Thyroid gland (tissue), 4 donors: ENCODE results near the gene SH2D6.

ENCODE experiments used
- POLR2A ChIP-seq, 2 donors: fragments of 450-650 bp; IDR thresholded peaks; one replicate each; pipeline ENCODE4 v1.6.1; 2017; ENCODE audit warnings: antibody characterized with exemption in 2 of 2, mild to moderate bottlenecking in 2 of 2, moderate library complexity in 1 of 2
- TF ChIP-seq, protein P1 (sequence below), 6 experiments: fragments of 200-600 bp in 3 of 6; fragments of 450-650 bp in 3 of 6; sonication (generic) in 3 of 6; IDR thresholded peaks; one replicate each; pipeline ENCODE4 v1.5.1; 2016 to 2019; ENCODE audit warnings: antibody characterized with exemption in 6 of 6, mild to moderate bottlenecking in 2 of 6, inconsistent platforms in 1 of 6, moderate library complexity in 1 of 6

DNA sequence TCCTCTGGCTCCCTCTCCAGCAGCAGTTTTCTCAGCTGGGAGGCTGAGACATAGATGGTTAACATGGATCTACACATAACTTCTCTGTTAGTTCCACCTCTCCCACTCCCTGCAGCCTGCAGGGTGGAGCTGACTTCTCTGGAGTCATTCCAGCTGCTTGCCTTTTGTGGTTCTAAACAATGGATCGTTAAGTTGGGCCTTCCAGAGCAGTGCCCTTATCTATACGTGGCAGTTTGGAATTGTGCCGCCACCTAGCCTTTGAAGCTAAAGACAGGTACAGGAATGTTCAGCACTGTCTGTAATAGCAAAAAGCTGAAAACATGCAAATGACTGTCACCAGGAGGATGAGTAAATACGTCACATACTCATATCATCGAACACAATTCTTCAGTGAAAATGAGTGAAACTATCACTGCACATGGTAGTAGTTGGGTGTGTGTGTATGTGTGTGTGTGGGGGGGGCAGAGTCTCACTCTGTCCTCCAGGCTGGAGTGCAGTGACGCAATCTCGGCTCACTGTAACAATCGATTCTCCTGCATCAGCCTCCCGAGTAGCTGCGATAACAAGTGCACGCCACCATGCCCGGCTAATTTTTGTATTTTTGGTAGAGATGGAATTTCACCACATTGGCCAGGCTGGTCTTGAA is 50.3 kb downstream of the SH2D6 start:
- TF ChIP-seq, protein P1, sequence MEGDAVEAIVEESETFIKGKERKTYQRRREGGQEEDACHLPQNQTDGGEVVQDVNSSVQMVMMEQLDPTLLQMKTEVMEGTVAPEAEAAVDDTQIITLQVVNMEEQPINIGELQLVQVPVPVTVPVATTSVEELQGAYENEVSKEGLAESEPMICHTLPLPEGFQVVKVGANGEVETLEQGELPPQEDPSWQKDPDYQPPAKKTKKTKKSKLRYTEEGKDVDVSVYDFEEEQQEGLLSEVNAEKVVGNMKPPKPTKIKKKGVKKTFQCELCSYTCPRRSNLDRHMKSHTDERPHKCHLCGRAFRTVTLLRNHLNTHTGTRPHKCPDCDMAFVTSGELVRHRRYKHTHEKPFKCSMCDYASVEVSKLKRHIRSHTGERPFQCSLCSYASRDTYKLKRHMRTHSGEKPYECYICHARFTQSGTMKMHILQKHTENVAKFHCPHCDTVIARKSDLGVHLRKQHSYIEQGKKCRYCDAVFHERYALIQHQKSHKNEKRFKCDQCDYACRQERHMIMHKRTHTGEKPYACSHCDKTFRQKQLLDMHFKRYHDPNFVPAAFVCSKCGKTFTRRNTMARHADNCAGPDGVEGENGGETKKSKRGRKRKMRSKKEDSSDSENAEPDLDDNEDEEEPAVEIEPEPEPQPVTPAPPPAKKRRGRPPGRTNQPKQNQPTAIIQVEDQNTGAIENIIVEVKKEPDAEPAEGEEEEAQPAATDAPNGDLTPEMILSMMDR (IDR thresholded peaks at IDR 0.05) = no peak
- TF ChIP-seq POLR2A (IDR thresholded peaks at IDR 0.05) = no peak
